WTC11 (cell line): ENCODE results near the gene TTL. TPM values are rescaled to one million over a fixed set of nuclear protein-coding genes. Genes with fewer than 3 reads are reported as not detected.
"Not testable (repeated sequence)": the region's sequence is repeated elsewhere in the genome, so short reads cannot be mapped to it uniquely, and the experiment has no call there.

Source experiments
- ATAC-seq: fragments of 200-7000 bp; cut with Tn5 transposase; 2 replicates; pipeline ENCODE4 v1.10.0; 2021; ENCODE audit warnings: mild to moderate bottlenecking, moderate library complexity
- CTCF ChIA-PET: fragments of 300-600 bp; sonication (Branson Sonifier 250); formaldehyde crosslinking; loops from one replicate; lab custom pipeline; 2021; ENCODE audit warnings: antibody characterized with exemption; lab: Charles Lee
- POLR2A ChIA-PET: fragments of 350-600 bp; sonication (Branson Sonifier 250); formaldehyde crosslinking; loops from one replicate; lab custom pipeline; 2021; ENCODE audit warnings: antibody characterized with exemption; lab: Charles Lee
- DNase-seq: peaks from one replicate; pipeline ENCODE4 v3.0.0; 2021; ENCODE audit warnings: low spot score
- H3K27ac Mint-ChIP-seq: 2 replicates; pipeline ENCODE4 v1.8.0; 2021; ENCODE audit warnings: mixed read lengths
- H3K27me3 Mint-ChIP-seq: 2 replicates; pipeline ENCODE4 v1.8.0; 2021; ENCODE audit warnings: low read depth, mild to moderate bottlenecking, moderate library complexity, mixed read lengths
- H3K36me3 Mint-ChIP-seq: 2 replicates; pipeline ENCODE4 v1.8.0; 2021; ENCODE audit warnings: mixed read lengths
- H3K4me1 Mint-ChIP-seq: 2 replicates; pipeline ENCODE4 v1.8.0; 2022; ENCODE audit warnings: mixed read lengths
- H3K4me3 Mint-ChIP-seq: 2 replicates; pipeline ENCODE4 v1.8.0; 2021; ENCODE audit warnings: mild to moderate bottlenecking, moderate library complexity, mixed read lengths
- H3K9me3 Mint-ChIP-seq: 2 replicates; pipeline ENCODE4 v1.8.0; 2021; ENCODE audit warnings: mixed read lengths
- ATF1 ChIP-seq: sonication (generic); formaldehyde crosslinking; IDR thresholded peaks from 2 replicates; pipeline ENCODE4 v1.8.1; 2023; ENCODE audit warnings: mild to moderate bottlenecking, moderate library complexity, missing genetic modification reagents
- CREM ChIP-seq: sonication (generic); formaldehyde crosslinking; IDR thresholded peaks from 2 replicates; pipeline ENCODE4 v1.8.1; 2022; ENCODE audit warnings: mild to moderate bottlenecking, missing genetic modification reagents, moderate library complexity
- CTCF ChIP-seq: fragments of 200-600 bp; IDR thresholded peaks from 2 replicates; pipeline ENCODE4 v1.8.0; 2022; ENCODE audit warnings: antibody characterized with exemption
- GABPB1 ChIP-seq: sonication (generic); formaldehyde crosslinking; IDR thresholded peaks from 2 replicates; pipeline ENCODE4 v1.8.1; 2023; ENCODE audit warnings: mild to moderate bottlenecking, missing genetic modification reagents
- GTF2I ChIP-seq: fragments of 250-450 bp; sonication (Bioruptor Pico); conservative IDR thresholded peaks from 2 replicates; pipeline ENCODE4 v1.4.0; 2021; ENCODE audit warnings: mild to moderate bottlenecking
- HMGA2 ChIP-seq: fragments of 250-450 bp; sonication (Bioruptor Pico); IDR thresholded peaks from 2 replicates; pipeline ENCODE4 v1.4.0; 2021; ENCODE audit warnings: mild to moderate bottlenecking, moderate library complexity
- IRF1 ChIP-seq: sonication (generic); formaldehyde crosslinking; IDR thresholded peaks from 2 replicates; pipeline ENCODE4 v1.8.0; 2023; ENCODE audit warnings: missing genetic modification reagents
- IRF2 ChIP-seq: sonication (generic); formaldehyde crosslinking; IDR thresholded peaks from 2 replicates; pipeline ENCODE4 v1.8.0; 2022; ENCODE audit warnings: low read depth, missing genetic modification reagents, borderline replicate concordance
- MLX ChIP-seq: sonication (generic); formaldehyde crosslinking; IDR thresholded peaks from 2 replicates; pipeline ENCODE4 v1.8.1; 2023; ENCODE audit warnings: mild to moderate bottlenecking, missing genetic modification reagents, moderate library complexity
- NR2C2 ChIP-seq: sonication (generic); formaldehyde crosslinking; IDR thresholded peaks from 2 replicates; pipeline ENCODE4 v1.8.0; 2022; ENCODE audit warnings: mild to moderate bottlenecking, missing genetic modification reagents
- RELA ChIP-seq: sonication (generic); formaldehyde crosslinking; IDR thresholded peaks from 2 replicates; pipeline ENCODE4 v1.8.1; 2022; ENCODE audit warnings: missing genetic modification reagents, mild to moderate bottlenecking, borderline replicate concordance
- SMAD3 ChIP-seq: sonication (generic); formaldehyde crosslinking; IDR thresholded peaks from 2 replicates; pipeline ENCODE4 v1.8.0; 2022; ENCODE audit warnings: missing genetic modification reagents, mild to moderate bottlenecking, borderline replicate concordance
- TCF7 ChIP-seq: sonication (generic); formaldehyde crosslinking; IDR thresholded peaks from 2 replicates; pipeline ENCODE4 v1.8.0; 2022; ENCODE audit warnings: mild to moderate bottlenecking, low read depth, missing genetic modification reagents, moderate library complexity
- TEAD1 ChIP-seq: sonication (generic); formaldehyde crosslinking; IDR thresholded peaks from 2 replicates; pipeline ENCODE4 v1.8.0; 2022; ENCODE audit warnings: mild to moderate bottlenecking, missing genetic modification reagents
- TP53 ChIP-seq: sonication (generic); formaldehyde crosslinking; IDR thresholded peaks from 2 replicates; pipeline ENCODE4 v1.8.1; 2023; ENCODE audit warnings: mild to moderate bottlenecking, missing genetic modification reagents
- ZBTB21 ChIP-seq: sonication (generic); formaldehyde crosslinking; IDR thresholded peaks from 2 replicates; pipeline ENCODE4 v1.8.1; 2023; ENCODE audit warnings: mild to moderate bottlenecking, missing genetic modification reagents, borderline replicate concordance
- ZNF121 ChIP-seq: sonication (generic); formaldehyde crosslinking; IDR thresholded peaks from 2 replicates; pipeline ENCODE4 v1.8.0; 2023; ENCODE audit warnings: missing genetic modification reagents
- ZNF263 ChIP-seq: sonication (generic); formaldehyde crosslinking; IDR thresholded peaks from 2 replicates; pipeline ENCODE4 v1.8.1; 2022; ENCODE audit warnings: low read depth, mild to moderate bottlenecking, moderate library complexity, missing genetic modification reagents
- ZNF281 ChIP-seq: sonication (generic); formaldehyde crosslinking; IDR thresholded peaks from 2 replicates; pipeline ENCODE4 v1.8.0; 2023; ENCODE audit warnings: mild to moderate bottlenecking, missing genetic modification reagents
- total RNA-seq: library from RNA; stranded (reverse); gene quantifications from 3 replicates; pipeline ENCODE4 v1.2.3, GENCODE V29; 2021
- TF ChIP-seq, protein P1 (sequence below): sonication (generic); formaldehyde crosslinking; IDR thresholded peaks from 2 replicates; pipeline ENCODE4 v1.8.1; 2023; ENCODE audit warnings: mild to moderate bottlenecking, moderate library complexity, missing genetic modification reagents

Gene TTL
- total RNA-seq, 1 experiment from 2014 or later: 44.2 TPM

GRCh38 chr2:112534826-112535225, 52.9 kb downstream of the TTL start (continued):
- TF ChIP-seq, protein P1, sequence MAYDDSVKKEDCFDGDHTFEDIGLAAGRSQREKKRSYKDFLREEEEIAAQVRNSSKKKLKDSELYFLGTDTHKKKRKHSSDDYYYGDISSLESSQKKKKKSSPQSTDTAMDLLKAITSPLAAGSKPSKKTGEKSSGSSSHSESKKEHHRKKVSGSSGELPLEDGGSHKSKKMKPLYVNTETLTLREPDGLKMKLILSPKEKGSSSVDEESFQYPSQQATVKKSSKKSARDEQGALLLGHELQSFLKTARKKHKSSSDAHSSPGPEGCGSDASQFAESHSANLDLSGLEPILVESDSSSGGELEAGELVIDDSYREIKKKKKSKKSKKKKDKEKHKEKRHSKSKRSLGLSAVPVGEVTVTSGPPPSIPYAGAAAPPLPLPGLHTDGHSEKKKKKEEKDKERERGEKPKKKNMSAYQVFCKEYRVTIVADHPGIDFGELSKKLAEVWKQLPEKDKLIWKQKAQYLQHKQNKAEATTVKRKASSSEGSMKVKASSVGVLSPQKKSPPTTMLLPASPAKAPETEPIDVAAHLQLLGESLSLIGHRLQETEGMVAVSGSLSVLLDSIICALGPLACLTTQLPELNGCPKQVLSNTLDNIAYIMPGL: no peak
- TF ChIP-seq ZNF263 (CRISPR knock-in tag): no peak
- TF ChIP-seq HMGA2: no peak
- no peak for TF ChIP-seq TEAD1 (CRISPR knock-in tag)
- no peak for TF ChIP-seq CREM (CRISPR knock-in tag)
- no peak for TF ChIP-seq ZNF121 (CRISPR knock-in tag)
- no peak for TF ChIP-seq IRF1 (CRISPR knock-in tag)
- no peak for TF ChIP-seq GTF2I (CRISPR knock-in tag)

DNA sequence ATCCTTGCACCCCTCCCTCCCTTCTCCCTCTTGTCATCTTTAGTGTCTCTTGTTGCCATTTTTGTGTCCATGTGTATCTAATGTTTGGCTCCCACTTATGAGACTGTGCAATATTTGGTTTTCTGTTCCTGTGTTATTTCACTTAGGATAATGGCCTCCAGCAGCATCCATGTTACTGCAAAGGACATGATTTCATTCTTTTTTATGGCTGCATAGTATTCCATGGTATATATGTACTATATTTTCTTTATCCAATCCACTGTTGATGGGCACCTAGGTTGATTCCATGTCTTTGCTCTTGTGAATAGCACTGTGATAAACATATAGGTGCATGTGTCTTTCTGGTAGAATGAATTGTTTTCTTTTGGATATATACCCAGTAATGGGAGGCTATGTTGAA, 54.7 kb downstream of the TTL start:
- H3K4me1 Mint-ChIP-seq, H3K9me3 Mint-ChIP-seq, CTCF ChIA-PET, H3K27me3 Mint-ChIP-seq, H3K36me3 Mint-ChIP-seq, POLR2A ChIA-PET, DNase-seq, H3K4me3 Mint-ChIP-seq, H3K27ac Mint-ChIP-seq, ATAC-seq: not testable (repeated sequence)

- no peaks in the 10 kb centered on the region; the same call in 1 of the 2 replicates for H3K9me3 Mint-ChIP-seq
- H3K4me1 Mint-ChIP-seq: peaks cover 4% of the 10 kb centered on the region; the same call in 1 of the 2 replicates
- peaks cover 4% of the 10 kb centered on the region; the same call in 1 of the 2 replicates for H3K27me3 Mint-ChIP-seq
- H3K36me3 Mint-ChIP-seq: no peaks in the 10 kb centered on the region
- H3K4me3 Mint-ChIP-seq: no peak overlapping the region
- TF ChIP-seq GTF2I (CRISPR knock-in tag) (no peak), GABPB1 (CRISPR knock-in tag) (no peak)
- DNase-seq: no peak
- POLR2A ChIA-PET: no interaction called here
- ATAC-seq: no peak
- CTCF ChIA-PET: no interaction called here
- H3K27ac Mint-ChIP-seq: no peak overlapping the region
Observed at GRCh38 chr2:112539306-112539705, 57.4 kb downstream of the TTL start.

GRCh38 chr2:112540906-112541305, 59.0 kb downstream of the TTL start:
- H3K9me3 Mint-ChIP-seq: no peaks in the 10 kb centered on the region; the same call in 1 of the 2 replicates
- ChIA-PET CTCF (interaction anchor here (1.1 kb wide), 1 partner anchor 84 kb away, joined by 6 read pairs; no protein-coding TSS in a partner anchor), POLR2A (no interaction called here)
- peaks cover 4% of the 10 kb centered on the region; the same call in 1 of the 2 replicates for H3K27me3 Mint-ChIP-seq
- DNase-seq: no peak
- peaks cover 4% of the 10 kb centered on the region; the same call in 1 of the 2 replicates for H3K4me1 Mint-ChIP-seq
- H3K4me3 Mint-ChIP-seq: no peak overlapping the region
- no peaks in the 10 kb centered on the region for H3K36me3 Mint-ChIP-seq
- H3K27ac Mint-ChIP-seq: no peak overlapping the region; the same call in 1 of the 2 replicates
- ATAC-seq: no peak
- TF ChIP-seq TCF7 (CRISPR knock-in tag) (no peak), MLX (CRISPR knock-in tag) (no peak), RELA (no peak), NR2C2 (CRISPR knock-in tag) (no peak), ZBTB21 (CRISPR knock-in tag) (no peak), TP53 (CRISPR knock-in tag) (no peak), CTCF (no peak), ZNF281 (CRISPR knock-in tag) (no peak), ATF1 (no peak), IRF2 (CRISPR knock-in tag) (no peak), SMAD3 (no peak)
